A673 (cell line): ENCODE data around the gene TUBB4A.

Experiments
- EZH2 ChIP-seq: fragments of 200-600 bp; sonication (generic); IDR thresholded peaks from 2 replicates; pipeline ENCODE4 v1.6.1; 2017; ENCODE audit warnings: borderline replicate concordance, low read depth, mild to moderate bottlenecking, mixed read lengths, antibody characterized with exemption, low read length; ENCODE audit not compliant: poor library complexity, severe bottlenecking
- TF ChIP-seq, protein P1 (sequence below): fragments of 300-800, 200-600 bp; sonication (generic); conservative IDR thresholded peaks from 2 replicates; pipeline ENCODE4 v1.5.1; 2017; ENCODE audit warnings: low read depth, mild to moderate bottlenecking, antibody characterized with exemption, low read length, moderate library complexity, mixed read lengths

DNA sequence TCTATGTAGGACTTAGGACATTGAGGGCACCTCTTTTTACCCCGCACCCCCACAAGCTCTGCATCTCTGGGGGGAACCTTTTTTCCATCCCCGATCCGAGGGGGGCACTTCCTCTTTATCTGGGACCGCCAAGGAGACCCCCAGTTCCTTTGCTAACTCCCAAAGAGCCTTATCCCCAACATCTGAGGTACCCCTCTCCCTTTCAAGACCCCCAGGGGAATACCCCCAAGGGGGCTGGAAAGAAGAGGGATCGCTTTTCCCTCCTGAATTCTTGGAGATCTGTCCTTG, 29.8 kb upstream of the TUBB4A start:
- TF ChIP-seq, protein P1, sequence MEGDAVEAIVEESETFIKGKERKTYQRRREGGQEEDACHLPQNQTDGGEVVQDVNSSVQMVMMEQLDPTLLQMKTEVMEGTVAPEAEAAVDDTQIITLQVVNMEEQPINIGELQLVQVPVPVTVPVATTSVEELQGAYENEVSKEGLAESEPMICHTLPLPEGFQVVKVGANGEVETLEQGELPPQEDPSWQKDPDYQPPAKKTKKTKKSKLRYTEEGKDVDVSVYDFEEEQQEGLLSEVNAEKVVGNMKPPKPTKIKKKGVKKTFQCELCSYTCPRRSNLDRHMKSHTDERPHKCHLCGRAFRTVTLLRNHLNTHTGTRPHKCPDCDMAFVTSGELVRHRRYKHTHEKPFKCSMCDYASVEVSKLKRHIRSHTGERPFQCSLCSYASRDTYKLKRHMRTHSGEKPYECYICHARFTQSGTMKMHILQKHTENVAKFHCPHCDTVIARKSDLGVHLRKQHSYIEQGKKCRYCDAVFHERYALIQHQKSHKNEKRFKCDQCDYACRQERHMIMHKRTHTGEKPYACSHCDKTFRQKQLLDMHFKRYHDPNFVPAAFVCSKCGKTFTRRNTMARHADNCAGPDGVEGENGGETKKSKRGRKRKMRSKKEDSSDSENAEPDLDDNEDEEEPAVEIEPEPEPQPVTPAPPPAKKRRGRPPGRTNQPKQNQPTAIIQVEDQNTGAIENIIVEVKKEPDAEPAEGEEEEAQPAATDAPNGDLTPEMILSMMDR, result no peak
- TF ChIP-seq EZH2, result no peak
